Mammary epithelial cell (primary cell): ENCODE results near the gene WDR31.

Experiments used
- EZH2 ChIP-seq: IDR thresholded peaks from 2 replicates; pipeline ENCODE4 v1.6.1; 2012; ENCODE audit warnings: low read length, inconsistent platforms, borderline replicate concordance
- TF ChIP-seq, protein P1 (sequence below), 2 donors: IDR thresholded peaks in 1 of 2; conservative IDR thresholded peaks in 1 of 2; 2 replicates each; pipeline ENCODE4 v1.5.1; 2011 to 2012; ENCODE audit warnings: inconsistent platforms in 2 of 2, low read length in 2 of 2, mild to moderate bottlenecking in 2 of 2, control low read depth in 1 of 2, low read depth in 1 of 2; ENCODE audit not compliant: insufficient read depth in 1 of 2; ENCODE audit errors: extremely low read depth in 1 of 2

DNA sequence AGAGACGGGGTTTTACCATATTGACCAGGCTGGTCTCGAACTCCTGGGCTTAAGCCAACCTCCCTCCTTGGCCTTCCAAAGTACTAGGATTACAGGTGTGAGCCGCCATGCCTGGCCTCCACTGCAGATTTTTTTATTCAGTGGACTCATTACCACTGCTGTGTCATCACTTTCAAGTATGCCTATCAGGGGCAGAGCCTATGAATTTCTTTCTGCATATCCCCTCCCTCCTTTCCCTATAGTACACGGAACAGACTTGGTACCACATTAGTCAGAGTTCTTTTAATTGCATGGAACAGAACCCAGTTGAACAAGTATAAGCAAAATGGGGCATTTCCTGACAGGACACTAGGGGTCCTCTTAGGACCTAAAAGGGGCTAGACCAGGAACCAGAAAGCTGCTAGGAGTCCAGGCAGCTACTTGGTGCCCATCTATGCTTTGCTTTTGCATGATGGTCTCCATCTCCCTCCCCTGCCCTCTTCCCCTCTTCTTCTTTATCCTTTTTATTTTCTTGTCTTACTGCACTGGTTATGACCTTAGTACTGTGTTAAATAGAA, 15.0 kb upstream of the WDR31 start:
- TF ChIP-seq, protein P1, sequence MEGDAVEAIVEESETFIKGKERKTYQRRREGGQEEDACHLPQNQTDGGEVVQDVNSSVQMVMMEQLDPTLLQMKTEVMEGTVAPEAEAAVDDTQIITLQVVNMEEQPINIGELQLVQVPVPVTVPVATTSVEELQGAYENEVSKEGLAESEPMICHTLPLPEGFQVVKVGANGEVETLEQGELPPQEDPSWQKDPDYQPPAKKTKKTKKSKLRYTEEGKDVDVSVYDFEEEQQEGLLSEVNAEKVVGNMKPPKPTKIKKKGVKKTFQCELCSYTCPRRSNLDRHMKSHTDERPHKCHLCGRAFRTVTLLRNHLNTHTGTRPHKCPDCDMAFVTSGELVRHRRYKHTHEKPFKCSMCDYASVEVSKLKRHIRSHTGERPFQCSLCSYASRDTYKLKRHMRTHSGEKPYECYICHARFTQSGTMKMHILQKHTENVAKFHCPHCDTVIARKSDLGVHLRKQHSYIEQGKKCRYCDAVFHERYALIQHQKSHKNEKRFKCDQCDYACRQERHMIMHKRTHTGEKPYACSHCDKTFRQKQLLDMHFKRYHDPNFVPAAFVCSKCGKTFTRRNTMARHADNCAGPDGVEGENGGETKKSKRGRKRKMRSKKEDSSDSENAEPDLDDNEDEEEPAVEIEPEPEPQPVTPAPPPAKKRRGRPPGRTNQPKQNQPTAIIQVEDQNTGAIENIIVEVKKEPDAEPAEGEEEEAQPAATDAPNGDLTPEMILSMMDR (conservative IDR thresholded peaks at IDR 0.05 in 1 of 2, IDR thresholded peaks at IDR 0.05 in 1 of 2; ENCODE audit: extremely low read depth in 1 of 2, insufficient read depth in 1 of 2, low read depth in 1 of 2, low read length in 2 of 2), result no peak
- no peak for TF ChIP-seq EZH2
